HG02588 (cell line): ENCODE results near the gene AKAP1.

Experiments used
- ATAC-seq: cut with Tn5 transposase; IDR thresholded peaks from one replicate; pipeline ENCODE4 v1.9.1; 2021; ENCODE audit warnings: mild to moderate bottlenecking, moderate library complexity; ENCODE audit not compliant: unreplicated experiment

Gene AKAP1

DNA sequence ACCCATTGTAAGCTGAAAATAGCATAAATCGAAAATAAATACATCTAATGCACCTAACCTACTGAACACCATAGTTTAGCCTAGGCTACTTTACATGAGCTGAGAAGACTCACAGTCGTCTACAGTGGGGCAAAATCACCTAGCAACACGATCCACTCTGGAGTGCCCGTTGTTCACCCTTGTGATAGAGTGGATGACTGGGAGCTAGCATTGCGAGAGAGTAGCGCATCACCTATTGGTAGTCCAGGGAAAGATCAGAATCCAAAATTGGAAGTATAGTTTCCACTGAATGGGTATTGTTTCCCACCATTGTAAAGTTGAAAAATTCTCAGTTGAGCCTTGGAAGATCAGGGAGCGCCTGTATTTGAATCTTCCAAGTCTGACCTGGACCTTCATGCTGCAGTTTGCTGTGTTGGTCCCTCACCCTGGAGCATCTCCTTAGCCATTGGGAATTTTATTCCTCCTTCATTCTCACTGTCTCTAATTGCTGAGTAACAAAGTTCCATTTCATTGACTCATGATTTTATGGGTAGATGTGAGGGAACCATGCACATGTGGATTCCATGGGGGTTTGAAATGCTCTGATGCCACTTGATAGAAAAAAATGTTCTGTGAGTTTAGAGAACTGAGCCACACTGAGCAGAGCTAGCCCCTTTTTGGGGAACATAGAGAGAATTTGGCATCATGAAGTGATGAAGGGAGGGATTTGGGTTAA lies 19.6 kb downstream of the AKAP1 start:
- ATAC-seq = no peak

DNA sequence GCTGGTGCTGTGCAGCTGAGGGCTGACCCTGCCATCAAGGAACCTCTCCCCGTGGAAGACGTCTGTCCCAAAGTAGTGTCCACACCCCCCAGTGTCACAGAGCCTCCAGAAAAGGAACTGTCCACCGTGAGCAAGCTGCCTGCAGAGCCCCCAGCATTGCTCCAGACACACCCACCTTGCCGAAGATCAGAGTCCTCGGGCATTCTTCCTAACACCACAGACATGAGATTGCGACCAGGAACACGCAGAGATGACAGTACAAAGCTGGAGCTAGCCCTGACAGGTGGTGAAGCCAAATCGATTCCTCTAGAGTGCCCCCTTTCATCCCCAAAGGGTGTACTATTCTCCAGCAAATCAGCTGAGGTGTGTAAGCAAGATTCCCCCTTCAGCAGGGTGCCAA lies 20.5 kb downstream of the AKAP1 start:
- ATAC-seq = no peak

DNA sequence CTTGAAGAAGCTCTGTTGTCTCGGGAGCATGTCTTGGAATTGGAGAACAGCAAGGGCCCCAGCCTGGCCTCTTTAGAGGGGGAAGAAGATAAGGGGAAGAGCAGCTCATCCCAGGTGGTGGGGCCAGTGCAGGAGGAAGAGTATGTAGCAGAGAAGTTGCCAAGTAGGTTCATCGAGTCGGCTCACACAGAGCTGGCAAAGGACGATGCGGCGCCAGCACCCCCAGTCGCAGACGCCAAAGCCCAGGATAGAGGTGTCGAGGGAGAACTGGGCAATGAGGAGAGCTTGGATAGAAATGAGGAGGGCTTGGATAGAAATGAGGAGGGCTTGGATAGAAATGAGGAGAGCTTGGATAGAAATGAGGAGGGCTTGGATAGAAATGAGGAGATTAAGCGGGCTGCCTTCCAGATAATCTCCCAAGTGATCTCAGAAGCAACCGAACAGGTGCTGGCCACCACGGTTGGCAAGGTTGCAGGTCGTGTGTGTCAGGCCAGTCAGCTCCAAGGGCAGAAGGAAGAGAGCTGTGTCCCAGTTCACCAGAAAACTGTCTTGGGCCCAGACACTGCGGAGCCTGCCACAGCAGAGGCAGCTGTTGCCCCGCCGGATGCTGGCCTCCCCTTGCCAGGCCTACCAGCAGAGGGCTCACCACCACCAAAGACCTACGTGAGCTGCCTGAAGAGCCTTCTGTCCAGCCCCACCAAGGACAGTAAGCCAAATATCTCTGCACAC lies 21.2 kb downstream of the AKAP1 start:
- ATAC-seq = no peak

GRCh38 chr17:57106836-57107497 lies 21.9 kb downstream of the AKAP1 start:
- ATAC-seq = no peak

- ATAC-seq = no peak
These were observed 22.6 kb downstream of the AKAP1 start for GRCh38 chr17:57107498-57108101.

- ATAC-seq = no peak
These were observed 23.8 kb downstream of the AKAP1 start for GRCh38 chr17:57108671-57109392.

GRCh38 chr17:57109393-57110151 lies 24.5 kb downstream of the AKAP1 start:
- no peak for ATAC-seq

DNA sequence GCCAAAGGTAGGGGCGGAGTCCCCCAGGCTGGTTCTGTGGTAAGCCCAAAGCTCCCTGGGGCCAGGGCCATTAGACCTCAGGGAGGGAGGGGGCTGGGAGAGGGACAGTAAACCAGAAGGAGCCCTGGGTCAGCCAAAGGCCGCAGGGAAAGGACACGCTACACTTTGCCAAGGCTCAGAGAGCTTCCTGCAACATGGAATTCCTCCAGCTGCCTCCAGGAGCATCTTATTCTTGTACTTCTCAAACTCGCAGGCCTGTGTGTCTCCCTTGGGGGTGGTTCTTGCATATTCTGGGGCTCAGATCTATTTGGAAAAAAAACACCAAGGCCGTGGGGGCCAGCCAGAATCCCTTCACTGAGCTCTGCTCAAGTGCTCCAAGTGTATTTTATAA lies 25.1 kb downstream of the AKAP1 start:
- no peak for ATAC-seq

DNA sequence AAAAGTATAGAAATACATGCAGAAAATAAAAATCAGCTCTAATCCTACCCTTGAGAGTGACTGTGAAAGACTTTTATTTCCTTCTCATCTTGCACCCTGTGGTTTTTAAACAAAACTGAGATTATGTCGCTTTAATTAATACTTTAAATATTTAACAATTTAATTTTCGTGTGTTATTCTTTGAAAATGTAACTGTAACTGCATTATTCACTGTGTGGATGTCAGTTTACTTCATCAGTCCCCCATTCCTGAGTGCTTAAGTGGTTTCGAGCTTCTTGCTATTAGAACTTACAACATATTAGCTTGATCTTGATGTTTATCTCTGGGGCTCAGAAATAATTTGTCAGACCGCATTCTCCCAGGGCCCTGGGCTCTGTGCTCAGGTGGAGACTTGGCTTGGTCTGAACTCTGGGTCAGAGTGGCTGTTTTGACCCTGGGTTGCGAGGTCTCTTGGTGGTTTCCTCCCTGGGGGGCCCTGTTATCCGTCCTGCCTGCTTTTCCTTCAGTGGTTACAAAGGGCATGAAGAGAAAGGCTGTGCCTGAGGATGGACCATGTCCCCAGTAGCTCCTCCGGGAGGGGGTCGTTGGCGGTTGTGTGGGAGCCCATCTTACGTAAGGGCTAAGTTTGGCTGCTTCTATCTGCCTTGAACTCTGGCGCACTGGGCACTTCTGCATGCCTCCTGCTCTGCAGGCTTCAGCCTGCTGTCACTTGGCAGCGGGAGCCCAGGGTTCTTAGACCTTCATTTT lies 25.7 kb downstream of the AKAP1 start:
- ATAC-seq = no peak

DNA sequence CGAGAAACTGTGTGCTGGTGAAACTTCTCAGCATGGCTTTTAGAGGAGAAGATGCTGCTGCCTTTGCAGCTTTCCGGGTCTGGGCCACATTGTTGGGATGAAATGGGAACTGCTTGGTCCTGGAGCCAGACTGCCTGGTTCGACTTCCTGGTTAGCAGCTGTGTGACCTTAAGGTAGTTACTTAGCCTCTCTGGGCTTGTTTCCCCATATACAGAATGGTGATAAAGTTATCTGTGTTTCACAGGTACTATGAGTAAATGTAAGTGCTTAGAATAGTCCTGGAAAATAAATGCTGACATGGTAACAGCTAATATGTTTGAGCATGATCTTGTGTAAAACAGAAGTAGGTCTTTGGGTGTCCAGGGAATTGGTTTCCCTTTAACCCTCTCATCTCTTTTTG lies 26.3 kb downstream of the AKAP1 start:
- no peak for ATAC-seq

- ATAC-seq = no peak
These were observed 28.0 kb downstream of the AKAP1 start for GRCh38 chr17:57113011-57113410.

DNA sequence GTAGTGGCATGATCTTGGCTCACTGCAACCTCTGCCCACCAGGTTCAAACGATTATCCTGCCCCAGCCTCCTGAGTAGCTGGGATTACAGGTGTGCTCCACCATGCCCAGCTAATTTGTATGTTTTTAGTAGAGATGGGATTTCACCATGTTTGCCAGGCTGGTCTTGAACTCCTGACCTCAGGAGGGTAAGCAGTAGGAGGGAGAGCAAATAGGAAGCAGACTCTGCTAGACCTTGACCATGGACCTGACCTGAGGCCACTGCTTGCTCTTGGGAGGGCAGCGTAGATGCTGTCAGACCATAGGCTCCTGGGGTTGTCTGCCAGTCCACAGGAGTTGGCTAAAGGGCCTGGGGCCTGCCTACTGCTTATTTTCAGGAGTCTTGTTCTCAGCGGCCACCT lies 28.6 kb downstream of the AKAP1 start:
- ATAC-seq = no peak

GRCh38 chr17:57114085-57114673 lies 29.1 kb downstream of the AKAP1 start:
- no peak for ATAC-seq

DNA sequence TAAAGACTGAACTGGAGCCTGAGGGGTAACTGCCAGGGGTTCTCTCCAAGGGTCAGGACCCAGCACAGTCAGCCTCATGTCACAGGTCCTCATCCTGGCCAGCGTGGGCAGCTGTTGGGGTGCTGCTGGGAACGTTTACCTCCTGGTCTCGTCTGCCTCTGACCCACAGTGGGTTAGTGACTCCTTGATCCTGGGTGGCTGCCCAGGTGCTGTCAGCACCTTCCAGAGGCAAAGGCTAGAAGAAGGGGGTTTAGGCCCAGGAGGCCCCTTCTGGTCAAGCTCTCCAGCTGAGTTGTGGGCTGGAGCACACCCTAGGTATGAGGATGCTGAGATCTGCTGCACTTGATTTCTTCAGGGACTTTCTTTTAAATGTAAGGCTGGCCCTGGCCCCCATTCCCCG lies 30.3 kb downstream of the AKAP1 start:
- no peak for ATAC-seq

DNA sequence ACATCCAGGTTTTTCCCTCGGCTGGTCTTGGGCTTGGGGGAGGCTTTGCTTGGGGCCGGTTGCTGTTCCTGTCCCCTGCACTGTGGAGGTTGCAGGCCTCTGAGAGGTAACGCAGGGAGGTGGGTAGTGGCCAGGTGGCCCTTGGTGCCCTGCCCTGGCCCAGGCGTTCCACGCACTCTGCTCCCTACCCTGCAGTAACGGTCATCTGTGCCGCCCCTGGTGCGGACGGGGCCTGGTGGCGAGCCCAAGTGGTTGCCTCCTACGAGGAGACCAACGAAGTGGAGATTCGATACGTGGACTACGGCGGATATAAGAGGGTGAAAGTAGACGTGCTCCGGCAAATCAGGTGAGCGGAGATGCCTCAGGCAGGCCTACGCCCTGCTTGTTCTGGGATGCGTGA lies 30.9 kb downstream of the AKAP1 start:
- ATAC-seq = no peak

DNA sequence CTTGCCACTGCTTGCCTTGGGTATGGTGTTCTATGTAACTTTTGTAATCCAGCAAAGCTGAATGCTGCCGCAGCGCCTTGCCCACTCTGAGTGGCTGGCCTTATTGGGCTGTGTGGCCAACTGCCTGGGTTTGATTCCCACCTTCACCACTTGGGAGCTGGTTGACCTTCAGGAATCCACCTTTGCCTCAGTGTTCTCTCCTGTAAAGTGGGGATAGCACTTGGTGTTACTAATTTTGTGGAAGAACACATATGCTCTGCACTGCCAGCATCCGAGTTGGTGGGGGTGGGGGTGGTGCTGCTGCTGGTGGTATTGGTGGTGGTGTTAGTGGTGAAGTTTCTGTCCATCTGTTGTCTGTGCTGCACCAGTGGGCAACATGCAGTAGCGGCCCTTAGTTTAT lies 32.8 kb downstream of the AKAP1 start:
- no peak for ATAC-seq

DNA sequence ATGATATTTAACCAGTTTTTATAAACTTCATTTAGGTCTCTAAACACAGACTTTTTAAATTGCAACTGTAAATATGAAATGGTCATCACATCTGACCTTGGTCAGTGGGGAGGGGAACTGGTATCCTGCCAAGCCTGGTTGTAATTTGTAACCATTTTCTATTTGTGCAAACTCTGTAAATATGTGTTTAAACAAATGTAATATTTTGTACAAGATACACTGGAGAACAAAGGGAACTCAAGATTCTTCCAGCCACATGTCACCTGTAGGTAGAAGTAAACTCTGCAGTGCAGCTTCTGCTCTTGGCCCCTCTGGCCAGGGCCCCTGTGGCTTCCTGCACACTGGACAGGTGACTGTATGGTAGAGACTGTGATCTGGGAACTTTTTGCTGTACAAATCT lies 35.8 kb downstream of the AKAP1 start:
- no peak for ATAC-seq

- ATAC-seq = no peak
These were observed 36.4 kb downstream of the AKAP1 start for GRCh38 chr17:57121308-57122042.

- ATAC-seq = no peak
These were observed 39.0 kb downstream of the AKAP1 start for GRCh38 chr17:57124053-57124452.
